Endodermal cell (in vitro differentiated cells): ENCODE results near the gene CD1D. TPM values are rescaled to one million over a fixed set of nuclear protein-coding genes. Genes with fewer than 3 reads are reported as not detected.

Source experiments
- DNase-seq: peaks from one replicate; pipeline ENCODE4 v3.0.0-alpha.2; 2017
- H3K27ac ChIP-seq: 2 replicates; pipeline ENCODE4 v1.5.1; 2013; ENCODE audit warnings: mild to moderate bottlenecking, low read depth, low read length, moderate library complexity
- H3K27me3 ChIP-seq: 2 replicates; pipeline ENCODE4 v1.6.1; 2013; ENCODE audit warnings: mild to moderate bottlenecking, low read length, moderate library complexity; ENCODE audit not compliant: insufficient read depth, control insufficient read depth, poor library complexity, severe bottlenecking
- H3K36me3 ChIP-seq: 2 replicates; pipeline ENCODE4 v1.7.0; 2013; ENCODE audit warnings: mild to moderate bottlenecking, low read length, moderate library complexity; ENCODE audit not compliant: control insufficient read depth, insufficient read depth
- H3K4me1 ChIP-seq: one replicate; pipeline ENCODE4 v1.7.0; 2013; ENCODE audit warnings: low read length; ENCODE audit not compliant: control insufficient read depth, insufficient read depth
- H3K4me3 ChIP-seq: 2 replicates; pipeline ENCODE4 v1.5.1; 2013; ENCODE audit warnings: mild to moderate bottlenecking, low read length, moderate library complexity
- H3K9ac ChIP-seq: 2 replicates; pipeline ENCODE4 v1.6.1; 2013; ENCODE audit warnings: mild to moderate bottlenecking, low read length, moderate library complexity; ENCODE audit not compliant: poor library complexity, severe bottlenecking; ENCODE audit errors: extremely low read depth
- H3K9me3 ChIP-seq: 2 replicates; pipeline ENCODE4 v1.6.1; 2013; ENCODE audit warnings: mild to moderate bottlenecking, low read length, moderate library complexity; ENCODE audit not compliant: control insufficient read depth
- H3K27ac Mint-ChIP-seq: 2 replicates; pipeline ENCODE4 v1.8.0; 2020; ENCODE audit warnings: mixed read lengths
- H3K27me3 Mint-ChIP-seq: 2 replicates; pipeline ENCODE4 v1.8.0; 2021; ENCODE audit warnings: mild to moderate bottlenecking, mixed read lengths; ENCODE audit not compliant: insufficient read depth
- H3K36me3 Mint-ChIP-seq: 2 replicates; pipeline ENCODE4 v1.8.0; 2020; ENCODE audit warnings: low read depth, mixed read lengths
- H3K4me1 Mint-ChIP-seq: 2 replicates; pipeline ENCODE4 v1.8.0; 2020; ENCODE audit warnings: mixed read lengths
- H3K4me3 Mint-ChIP-seq: 2 replicates; pipeline ENCODE4 v1.8.0; 2020; ENCODE audit warnings: mild to moderate bottlenecking, moderate library complexity, mixed read lengths
- H3K9me3 Mint-ChIP-seq: 2 replicates; pipeline ENCODE4 v1.8.0; 2020; ENCODE audit warnings: mild to moderate bottlenecking, mixed read lengths
- CTCF ChIP-seq: fragments of 200-600 bp; sonication (generic); conservative IDR thresholded peaks from 2 replicates; pipeline ENCODE4 v1.5.0; 2021; ENCODE audit warnings: antibody characterized with exemption, mild to moderate bottlenecking
- WGBS, 2 experiments: methylation state at CpG; one replicate each; pipeline versions ENCODE4 v1.1.5 to v1.1.7; 2013; ENCODE audit warnings: missing lambda C conversion rate in 2 of 2, mixed read lengths in 1 of 2; ENCODE audit not compliant: insufficient coverage in 1 of 2, insufficient read length in 1 of 2; 5-methylcytosine and 5-hydroxymethylcytosine counted together
- total RNA-seq, 2 donors: library from RNA; stranded (reverse); fragmentation: NEBNext Ultra II Directional in 1 of 2; extraction: Animal tissue kit (Norgen Biotek cat#: 25700) in 1 of 2; gene quantifications; 2 replicates in 1 of 2; 3 replicates in 1 of 2; pipeline ENCODE4 v1.2.1, GENCODE V29; 2021

The CD1D gene
- total RNA-seq, 2 donors from 2014 or later, result 1.7 TPM

GRCh38 chr1:158191299-158191698 lies 10.6 kb downstream of the CD1D start:
- peaks cover 10% of the 10 kb centered on the region for H3K9me3 ChIP-seq
- Mint-ChIP-seq H3K36me3 (no peaks in the 10 kb centered on the region), H3K27ac (no peak overlapping the region), H3K4me3 (no peak overlapping the region), H3K9me3 (peaks cover 8% of the 10 kb centered on the region), H3K4me1 (no peaks in the 10 kb centered on the region), H3K27me3 (no peaks in the 10 kb centered on the region)
- no peaks in the 10 kb centered on the region for H3K4me1 ChIP-seq
- H3K36me3 ChIP-seq, result no peaks in the 10 kb centered on the region
- no peaks in the 10 kb centered on the region for H3K27me3 ChIP-seq
- H3K9ac ChIP-seq, result no peak overlapping the region
- 60 to 80% methylated on average over 4 to 6 of the region's 6 CpGs for WGBS, 2 experiments
- H3K27ac ChIP-seq, result no peak overlapping the region
- TF ChIP-seq CTCF, result no peak
- DNase-seq, result peak; percentile 22
- H3K4me3 ChIP-seq, result no peak overlapping the region

GRCh38 chr1:158196461-158196860 lies 15.8 kb downstream of the CD1D start:
- H3K9me3 ChIP-seq, result peaks cover 10% of the 10 kb centered on the region
- H3K9me3 Mint-ChIP-seq, result peaks cover 8% of the 10 kb centered on the region
- H3K4me1 Mint-ChIP-seq, result peaks cover 3% of the 10 kb centered on the region
- DNase-seq, result no peak
- no peak overlapping the region for H3K4me3 ChIP-seq
- H3K27ac ChIP-seq, result no peak overlapping the region
- H3K27me3 Mint-ChIP-seq, result no peaks in the 10 kb centered on the region
- no peaks in the 10 kb centered on the region for H3K4me1 ChIP-seq
- no peak for TF ChIP-seq CTCF
- H3K36me3 ChIP-seq, result no peaks in the 10 kb centered on the region
- no peaks in the 10 kb centered on the region for H3K27me3 ChIP-seq
- H3K9ac ChIP-seq, result no peak overlapping the region
- no peak overlapping the region for H3K27ac Mint-ChIP-seq
- no peaks in the 10 kb centered on the region for H3K36me3 Mint-ChIP-seq
- H3K4me3 Mint-ChIP-seq, result no peak overlapping the region

GRCh38 chr1:158199849-158200248 lies 19.2 kb downstream of the CD1D start:
- H3K36me3 Mint-ChIP-seq, result no peaks in the 10 kb centered on the region
- H3K9me3 Mint-ChIP-seq, result no peaks in the 10 kb centered on the region
- Histone ChIP-seq H3K4me3 (no peak overlapping the region), H3K9me3 (no peaks in the 10 kb centered on the region), H3K36me3 (no peaks in the 10 kb centered on the region), H3K27me3 (no peaks in the 10 kb centered on the region), H3K4me1 (no peaks in the 10 kb centered on the region), H3K27ac (no peak overlapping the region), H3K9ac (no peak overlapping the region)
- H3K4me3 Mint-ChIP-seq, result no peak overlapping the region
- no peak overlapping the region for H3K27ac Mint-ChIP-seq
- TF ChIP-seq CTCF, result no peak
- 80 to 84% methylated on average over 1 to 5 of the region's 5 CpGs for WGBS, 2 experiments
- DNase-seq, result no peak
- no peaks in the 10 kb centered on the region for H3K27me3 Mint-ChIP-seq
- H3K4me1 Mint-ChIP-seq, result peaks cover 8% of the 10 kb centered on the region
